SK-N-SH treated with all-trans-retinoic acid at 6 μM for 48 hours (cell line): ENCODE data around the gene MACF1.

ENCODE experiments used
- ATAC-seq: fragments of 200-7000 bp; cut with Tn5 transposase; 3 replicates; pipeline ENCODE4 v1.9.1; 2020; ENCODE audit warnings: mild to moderate bottlenecking, moderate library complexity
- ARNTL ChIP-seq: fragments of 450-650 bp; formaldehyde crosslinking; IDR thresholded peaks from 2 replicates; pipeline ENCODE4 v1.5.0; 2020; ENCODE audit warnings: low read depth, mild to moderate bottlenecking, moderate library complexity, borderline replicate concordance
- BACH2 ChIP-seq: fragments of 250-450 bp; sonication (Bioruptor Pico); IDR thresholded peaks from 2 replicates; pipeline ENCODE4 v1.9.0; 2021; ENCODE audit warnings: mild to moderate bottlenecking, borderline replicate concordance
- ESRRG ChIP-seq: fragments of 250-450 bp; sonication (Bioruptor Pico); IDR thresholded peaks from 2 replicates; pipeline ENCODE4 v1.6.1; 2021; ENCODE audit warnings: mild to moderate bottlenecking
- ISL1 ChIP-seq: fragments of 250-450 bp; sonication (Bioruptor Pico); IDR thresholded peaks from 2 replicates; pipeline ENCODE4 v2.1.2; 2022; ENCODE audit warnings: mild to moderate bottlenecking, moderate library complexity
- OSR1 ChIP-seq: fragments of 250-450 bp; sonication (Bioruptor Pico); IDR thresholded peaks from 2 replicates; pipeline ENCODE4 v1.8.0; 2022; ENCODE audit warnings: moderate library complexity, mild to moderate bottlenecking, inconsistent platforms
- RARB ChIP-seq: fragments of 250-450 bp; sonication (Bioruptor Pico); IDR thresholded peaks from 2 replicates; pipeline ENCODE4 v1.8.0; 2021; ENCODE audit warnings: mild to moderate bottlenecking, moderate library complexity
- TCF4 ChIP-seq: fragments of 250-450 bp; sonication (Bioruptor Pico); IDR thresholded peaks from 2 replicates; pipeline ENCODE4 v1.8.0; 2021; ENCODE audit warnings: mild to moderate bottlenecking, moderate library complexity, borderline replicate concordance
- TOX ChIP-seq: fragments of 250-450 bp; sonication (Bioruptor Pico); IDR thresholded peaks from 2 replicates; pipeline ENCODE4 v1.8.0; 2021; ENCODE audit warnings: mild to moderate bottlenecking, moderate library complexity, borderline replicate concordance
- ZC3H10 ChIP-seq: fragments of 250-450 bp; sonication (Bioruptor Pico); IDR thresholded peaks from 2 replicates; pipeline ENCODE4 v1.5.1; 2021; ENCODE audit warnings: mild to moderate bottlenecking, moderate library complexity
- ZFP3 ChIP-seq: fragments of 250-450 bp; sonication (Bioruptor Pico); IDR thresholded peaks from 2 replicates; pipeline ENCODE4 v1.5.0; 2020; ENCODE audit warnings: mild to moderate bottlenecking, moderate library complexity
- ZFP30 ChIP-seq: fragments of 450-650 bp; formaldehyde crosslinking; IDR thresholded peaks from 2 replicates; pipeline ENCODE4 v1.5.0; 2022; ENCODE audit warnings: mild to moderate bottlenecking, moderate library complexity
- ZNF565 ChIP-seq: fragments of 450-650 bp; formaldehyde crosslinking; conservative IDR thresholded peaks from 2 replicates; pipeline ENCODE4 v1.5.0; 2020; ENCODE audit warnings: low read depth, mild to moderate bottlenecking, moderate library complexity
- ZNF70 ChIP-seq: fragments of 450-650 bp; formaldehyde crosslinking; IDR thresholded peaks from 2 replicates; pipeline ENCODE4 v1.5.0; 2020; ENCODE audit warnings: mild to moderate bottlenecking, moderate library complexity
- ZNF8 ChIP-seq: fragments of 450-650 bp; formaldehyde crosslinking; IDR thresholded peaks from 2 replicates; pipeline ENCODE4 v1.5.0; 2020; ENCODE audit warnings: mild to moderate bottlenecking, moderate library complexity
- TF ChIP-seq, protein P1 (sequence below): fragments of 250-450 bp; sonication (Bioruptor Pico); IDR thresholded peaks from 2 replicates; pipeline ENCODE4 v1.8.0; 2021; ENCODE audit warnings: low read depth, mild to moderate bottlenecking, moderate library complexity, borderline replicate concordance
- TF ChIP-seq, protein P2 (sequence below): fragments of 250-450 bp; sonication (Bioruptor Pico); IDR thresholded peaks from 2 replicates; pipeline ENCODE4 v1.5.1; 2020; ENCODE audit warnings: low read depth, mild to moderate bottlenecking, moderate library complexity
- TF ChIP-seq, protein P3 (sequence below): fragments of 250-450 bp; sonication (Bioruptor Pico); IDR thresholded peaks from 2 replicates; pipeline ENCODE4 v1.8.0; 2020; ENCODE audit warnings: mild to moderate bottlenecking, moderate library complexity, borderline replicate concordance
- TF ChIP-seq, protein P4 (sequence below): fragments of 250-450 bp; sonication (Bioruptor Pico); IDR thresholded peaks from 2 replicates; pipeline ENCODE4 v1.5.0; 2020; ENCODE audit warnings: mild to moderate bottlenecking, moderate library complexity

Gene MACF1

DNA sequence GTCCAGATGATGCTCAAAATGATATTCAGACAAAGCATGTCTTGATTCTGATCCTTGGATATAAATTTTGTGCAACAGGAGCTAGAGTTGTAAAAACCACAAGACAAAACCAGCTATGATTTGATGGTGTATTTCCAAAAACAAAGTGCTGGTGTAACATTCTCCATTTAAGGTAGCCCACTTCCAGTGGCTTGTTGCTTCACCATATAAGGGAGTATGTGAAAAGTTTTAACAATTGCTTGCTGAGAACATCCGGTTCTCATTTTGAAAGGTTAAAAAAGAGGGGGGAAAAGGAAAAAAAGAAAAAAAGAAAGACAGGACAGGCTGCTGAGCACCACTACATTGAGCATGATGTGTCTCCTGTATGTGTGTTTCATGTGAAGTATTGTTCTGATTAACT lies 123.6 kb downstream of the MACF1 start:
- no peak for ATAC-seq

DNA sequence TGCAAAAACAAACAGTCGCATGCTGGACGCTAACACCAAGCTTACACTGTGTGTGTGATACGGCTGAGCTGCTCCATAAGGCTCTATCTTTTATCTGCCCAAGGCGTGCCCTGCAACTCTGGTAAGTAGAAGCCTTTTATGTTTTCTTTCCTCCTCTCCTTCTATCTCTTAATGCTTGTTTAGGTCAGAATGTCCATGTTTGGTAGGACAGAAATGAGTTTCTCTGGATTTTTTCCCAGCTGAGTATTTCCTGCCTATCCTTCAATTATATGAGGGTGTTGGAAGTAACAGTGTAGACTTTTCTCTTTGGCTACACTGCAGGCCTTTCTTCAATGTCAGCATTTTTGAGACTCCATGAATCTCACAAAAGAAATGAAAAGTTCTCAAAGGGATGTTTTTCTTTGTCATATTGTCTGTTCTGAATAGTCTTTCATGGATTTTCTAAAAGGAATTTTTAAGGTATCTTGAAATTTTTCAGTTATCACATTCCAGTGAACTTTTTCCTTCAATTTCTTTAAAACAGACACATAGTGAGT lies 124.2 kb downstream of the MACF1 start:
- no peak for TF ChIP-seq ZNF565 (CRISPR knock-in tag)
- TF ChIP-seq ZC3H10 (CRISPR knock-in tag), result no peak
- no peak for ATAC-seq

More for the DNA sequence above, 123.6 kb downstream of the MACF1 start:
- TF ChIP-seq, protein P1, sequence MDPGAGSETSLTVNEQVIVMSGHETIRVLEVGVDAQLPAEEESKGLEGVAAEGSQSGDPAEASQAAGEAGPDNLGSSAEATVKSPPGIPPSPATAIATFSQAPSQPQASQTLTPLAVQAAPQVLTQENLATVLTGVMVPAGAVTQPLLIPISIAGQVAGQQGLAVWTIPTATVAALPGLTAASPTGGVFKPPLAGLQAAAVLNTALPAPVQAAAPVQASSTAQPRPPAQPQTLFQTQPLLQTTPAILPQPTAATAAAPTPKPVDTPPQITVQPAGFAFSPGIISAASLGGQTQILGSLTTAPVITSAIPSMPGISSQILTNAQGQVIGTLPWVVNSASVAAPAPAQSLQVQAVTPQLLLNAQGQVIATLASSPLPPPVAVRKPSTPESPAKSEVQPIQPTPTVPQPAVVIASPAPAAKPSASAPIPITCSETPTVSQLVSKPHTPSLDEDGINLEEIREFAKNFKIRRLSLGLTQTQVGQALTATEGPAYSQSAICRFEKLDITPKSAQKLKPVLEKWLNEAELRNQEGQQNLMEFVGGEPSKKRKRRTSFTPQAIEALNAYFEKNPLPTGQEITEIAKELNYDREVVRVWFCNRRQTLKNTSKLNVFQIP (CRISPR knock-in tag), result no peak
- no peak for TF ChIP-seq ARNTL (CRISPR knock-in tag)
- TF ChIP-seq, protein P2, sequence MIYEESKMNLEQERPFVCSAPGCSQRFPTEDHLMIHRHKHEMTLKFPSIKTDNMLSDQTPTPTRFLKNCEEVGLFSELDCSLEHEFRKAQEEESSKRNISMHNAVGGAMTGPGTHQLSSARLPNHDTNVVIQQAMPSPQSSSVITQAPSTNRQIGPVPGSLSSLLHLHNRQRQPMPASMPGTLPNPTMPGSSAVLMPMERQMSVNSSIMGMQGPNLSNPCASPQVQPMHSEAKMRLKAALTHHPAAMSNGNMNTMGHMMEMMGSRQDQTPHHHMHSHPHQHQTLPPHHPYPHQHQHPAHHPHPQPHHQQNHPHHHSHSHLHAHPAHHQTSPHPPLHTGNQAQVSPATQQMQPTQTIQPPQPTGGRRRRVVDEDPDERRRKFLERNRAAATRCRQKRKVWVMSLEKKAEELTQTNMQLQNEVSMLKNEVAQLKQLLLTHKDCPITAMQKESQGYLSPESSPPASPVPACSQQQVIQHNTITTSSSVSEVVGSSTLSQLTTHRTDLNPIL (CRISPR knock-in tag), result no peak
- no peak for TF ChIP-seq ISL1 (CRISPR knock-in tag)
- no peak for TF ChIP-seq ZNF70 (CRISPR knock-in tag)

DNA sequence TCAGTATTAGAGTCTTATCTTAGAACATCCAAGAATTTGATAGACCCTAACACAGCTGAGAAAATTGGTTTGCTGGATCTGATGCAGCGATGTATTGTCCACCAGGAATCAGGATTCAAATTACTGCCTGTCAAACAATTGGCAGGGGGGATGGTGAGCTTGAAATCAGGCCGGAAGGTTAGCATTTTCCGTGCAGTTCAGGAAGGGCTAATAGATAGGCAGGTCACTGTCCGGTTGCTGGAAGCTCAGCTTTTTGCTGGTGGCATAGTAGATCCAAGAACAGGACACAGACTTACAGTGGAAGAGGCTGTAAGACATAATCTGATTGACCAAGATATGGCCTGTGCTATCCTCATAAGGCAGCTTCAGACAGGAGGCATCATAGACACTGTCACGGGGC lies 127.2 kb downstream of the MACF1 start:
- no peak for TF ChIP-seq ISL1 (CRISPR knock-in tag)
- TF ChIP-seq TCF4 (CRISPR knock-in tag), result no peak
- no peak for TF ChIP-seq TOX (CRISPR knock-in tag)
- TF ChIP-seq ESRRG, result no peak
- TF ChIP-seq, protein P3, sequence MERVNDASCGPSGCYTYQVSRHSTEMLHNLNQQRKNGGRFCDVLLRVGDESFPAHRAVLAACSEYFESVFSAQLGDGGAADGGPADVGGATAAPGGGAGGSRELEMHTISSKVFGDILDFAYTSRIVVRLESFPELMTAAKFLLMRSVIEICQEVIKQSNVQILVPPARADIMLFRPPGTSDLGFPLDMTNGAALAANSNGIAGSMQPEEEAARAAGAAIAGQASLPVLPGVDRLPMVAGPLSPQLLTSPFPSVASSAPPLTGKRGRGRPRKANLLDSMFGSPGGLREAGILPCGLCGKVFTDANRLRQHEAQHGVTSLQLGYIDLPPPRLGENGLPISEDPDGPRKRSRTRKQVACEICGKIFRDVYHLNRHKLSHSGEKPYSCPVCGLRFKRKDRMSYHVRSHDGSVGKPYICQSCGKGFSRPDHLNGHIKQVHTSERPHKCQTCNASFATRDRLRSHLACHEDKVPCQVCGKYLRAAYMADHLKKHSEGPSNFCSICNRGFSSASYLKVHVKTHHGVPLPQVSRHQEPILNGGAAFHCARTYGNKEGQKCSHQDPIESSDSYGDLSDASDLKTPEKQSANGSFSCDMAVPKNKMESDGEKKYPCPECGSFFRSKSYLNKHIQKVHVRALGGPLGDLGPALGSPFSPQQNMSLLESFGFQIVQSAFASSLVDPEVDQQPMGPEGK (CRISPR knock-in tag), result no peak
- TF ChIP-seq, protein P4, sequence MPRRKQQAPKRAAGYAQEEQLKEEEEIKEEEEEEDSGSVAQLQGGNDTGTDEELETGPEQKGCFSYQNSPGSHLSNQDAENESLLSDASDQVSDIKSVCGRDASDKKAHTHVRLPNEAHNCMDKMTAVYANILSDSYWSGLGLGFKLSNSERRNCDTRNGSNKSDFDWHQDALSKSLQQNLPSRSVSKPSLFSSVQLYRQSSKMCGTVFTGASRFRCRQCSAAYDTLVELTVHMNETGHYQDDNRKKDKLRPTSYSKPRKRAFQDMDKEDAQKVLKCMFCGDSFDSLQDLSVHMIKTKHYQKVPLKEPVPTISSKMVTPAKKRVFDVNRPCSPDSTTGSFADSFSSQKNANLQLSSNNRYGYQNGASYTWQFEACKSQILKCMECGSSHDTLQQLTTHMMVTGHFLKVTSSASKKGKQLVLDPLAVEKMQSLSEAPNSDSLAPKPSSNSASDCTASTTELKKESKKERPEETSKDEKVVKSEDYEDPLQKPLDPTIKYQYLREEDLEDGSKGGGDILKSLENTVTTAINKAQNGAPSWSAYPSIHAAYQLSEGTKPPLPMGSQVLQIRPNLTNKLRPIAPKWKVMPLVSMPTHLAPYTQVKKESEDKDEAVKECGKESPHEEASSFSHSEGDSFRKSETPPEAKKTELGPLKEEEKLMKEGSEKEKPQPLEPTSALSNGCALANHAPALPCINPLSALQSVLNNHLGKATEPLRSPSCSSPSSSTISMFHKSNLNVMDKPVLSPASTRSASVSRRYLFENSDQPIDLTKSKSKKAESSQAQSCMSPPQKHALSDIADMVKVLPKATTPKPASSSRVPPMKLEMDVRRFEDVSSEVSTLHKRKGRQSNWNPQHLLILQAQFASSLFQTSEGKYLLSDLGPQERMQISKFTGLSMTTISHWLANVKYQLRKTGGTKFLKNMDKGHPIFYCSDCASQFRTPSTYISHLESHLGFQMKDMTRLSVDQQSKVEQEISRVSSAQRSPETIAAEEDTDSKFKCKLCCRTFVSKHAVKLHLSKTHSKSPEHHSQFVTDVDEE, result no peak
- TF ChIP-seq, protein P2 (CRISPR knock-in tag), result no peak
- TF ChIP-seq ZFP3, result no peak
- no peak for TF ChIP-seq RARB (CRISPR knock-in tag)
- ATAC-seq, result no peak

DNA sequence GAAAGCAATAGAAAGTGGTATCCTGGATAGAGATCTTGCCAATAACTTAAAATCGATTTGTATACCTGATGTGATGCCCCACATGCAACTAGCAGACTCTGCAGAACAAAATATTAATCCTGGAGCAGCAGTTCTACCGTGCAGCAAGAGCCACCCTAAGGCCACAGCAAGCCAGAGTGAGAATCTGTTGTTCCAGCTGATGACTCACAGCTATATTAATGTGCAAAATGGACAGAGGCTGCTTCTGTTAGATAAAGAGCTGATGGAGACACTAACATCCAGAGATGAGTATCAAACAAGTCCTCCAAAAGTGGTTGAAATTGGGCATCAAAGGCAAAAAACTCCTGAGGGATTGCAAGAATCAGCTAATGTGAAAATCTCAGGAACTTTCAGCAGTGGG lies 127.8 kb downstream of the MACF1 start:
- TF ChIP-seq ZNF8 (CRISPR knock-in tag) (no peak), ZFP30 (CRISPR knock-in tag) (no peak), ISL1 (CRISPR knock-in tag) (no peak), BACH2 (CRISPR knock-in tag) (no peak), ZNF70 (CRISPR knock-in tag) (no peak), ESRRG (no peak), ZNF565 (CRISPR knock-in tag) (no peak), ZC3H10 (CRISPR knock-in tag) (no peak), OSR1 (CRISPR knock-in tag) (no peak), TCF4 (CRISPR knock-in tag) (no peak)
- TF ChIP-seq, protein P1 (CRISPR knock-in tag), result no peak
- TF ChIP-seq, protein P2 (CRISPR knock-in tag), result no peak
- TF ChIP-seq, all 23 proteins: peak for 0
- no peak for ATAC-seq
